HUDEP-2 (cell line): ENCODE measurements around the gene INSYN2A.

Source experiments
- DNase-seq, 76 experiments: peaks; one replicate each; lab custom pipeline; 2025; ENCODE audit not compliant: unreplicated experiment in 76 of 76; lab: John Stamatoyannopoulos, UW

INSYN2A gene

DNA sequence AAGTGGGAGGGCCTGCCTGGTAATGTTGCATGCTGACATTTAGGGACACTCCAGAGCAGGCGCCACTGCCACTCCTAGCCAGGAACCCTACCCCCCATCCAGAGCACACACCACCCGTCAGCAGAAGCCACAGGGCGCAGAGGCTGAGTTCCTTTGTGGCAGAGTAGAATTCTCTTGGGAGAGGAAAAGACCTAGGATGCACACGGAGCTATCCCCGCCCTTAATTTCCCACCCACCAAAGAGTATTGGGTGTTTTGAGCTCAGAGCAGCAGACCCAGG is 702 bp upstream of the INSYN2A start:
- DNase-seq, result no peak

DNA sequence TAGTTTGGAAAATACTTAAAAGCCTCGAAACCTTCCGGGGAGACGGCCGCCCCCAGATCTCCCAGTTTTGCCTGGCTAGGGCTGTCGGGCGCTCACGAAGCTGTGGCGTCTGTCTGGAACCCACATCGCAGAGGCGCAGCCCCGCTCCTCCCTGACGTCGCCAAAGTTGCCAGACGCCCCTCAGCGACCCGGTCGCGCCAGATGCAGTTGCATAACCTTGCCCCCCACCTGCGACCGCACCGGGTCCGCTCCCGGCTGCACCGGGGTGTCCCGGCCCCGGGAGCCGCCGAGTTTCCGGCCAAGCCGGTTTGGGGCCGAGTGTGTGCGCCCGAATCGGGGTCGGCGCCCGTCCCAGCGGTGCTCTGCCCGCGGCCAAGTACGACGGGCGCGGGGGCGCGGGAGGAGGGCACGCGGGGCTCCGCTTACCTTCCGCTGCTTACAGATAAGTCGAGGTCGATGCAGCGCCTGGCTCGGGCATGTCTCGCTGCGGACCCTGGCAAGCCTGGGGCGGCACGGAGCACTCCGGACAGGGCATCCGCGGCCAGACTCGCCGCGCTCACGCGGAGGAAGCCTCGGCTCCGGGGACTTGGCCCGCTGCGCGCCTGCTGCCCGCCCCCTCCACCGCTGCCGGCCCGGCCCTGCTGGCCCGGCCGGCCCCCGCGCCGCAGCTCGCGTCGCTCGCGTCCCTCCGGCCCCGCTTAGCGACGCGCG is 665 bp downstream of the INSYN2A start:
- no peak for DNase-seq

DNA sequence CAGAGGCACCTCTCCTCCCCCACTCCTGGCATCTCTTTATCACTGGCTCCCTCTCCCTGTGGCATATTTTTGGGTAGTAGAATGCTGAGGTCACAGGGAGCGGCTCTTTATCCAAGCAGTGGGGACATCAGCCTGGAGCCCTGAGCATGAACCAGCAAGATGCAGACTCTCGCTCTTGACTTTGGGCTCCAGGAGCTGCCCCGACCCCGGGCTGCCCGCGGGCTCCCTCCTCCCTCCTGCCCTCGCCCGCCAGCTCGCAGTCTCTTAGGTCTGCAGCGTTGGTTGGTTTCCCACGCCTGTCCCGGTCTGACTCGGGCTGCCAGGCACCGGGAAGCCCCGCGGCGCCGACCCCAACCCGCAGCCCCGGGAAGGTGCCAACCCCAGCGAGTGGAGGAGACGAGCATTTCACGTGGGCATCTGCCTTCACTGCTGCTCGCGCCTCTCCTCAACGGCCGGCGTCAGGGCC is 1.3 kb downstream of the INSYN2A start:
- no peak for DNase-seq

DNA sequence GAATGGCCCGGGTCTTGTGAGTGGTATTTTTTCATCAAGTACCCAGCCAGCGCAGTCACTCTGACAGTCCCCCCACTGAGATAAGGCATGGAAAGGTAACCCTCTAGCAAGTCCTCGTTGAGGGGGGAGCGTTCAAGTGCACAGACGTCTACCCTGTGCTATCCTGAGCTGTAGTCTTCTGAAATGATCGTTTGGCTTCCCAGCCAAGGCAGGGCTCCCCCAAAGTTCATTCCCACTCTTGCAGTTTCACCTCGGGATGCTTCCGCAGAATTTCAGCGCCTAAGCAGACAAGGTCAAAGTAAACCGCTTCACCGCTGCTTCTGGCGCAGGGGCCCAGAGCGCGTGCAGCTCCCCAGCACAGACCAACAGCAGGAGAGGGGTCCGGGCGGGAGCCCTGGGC is 1.8 kb downstream of the INSYN2A start:
- DNase-seq, result no peak

DNA sequence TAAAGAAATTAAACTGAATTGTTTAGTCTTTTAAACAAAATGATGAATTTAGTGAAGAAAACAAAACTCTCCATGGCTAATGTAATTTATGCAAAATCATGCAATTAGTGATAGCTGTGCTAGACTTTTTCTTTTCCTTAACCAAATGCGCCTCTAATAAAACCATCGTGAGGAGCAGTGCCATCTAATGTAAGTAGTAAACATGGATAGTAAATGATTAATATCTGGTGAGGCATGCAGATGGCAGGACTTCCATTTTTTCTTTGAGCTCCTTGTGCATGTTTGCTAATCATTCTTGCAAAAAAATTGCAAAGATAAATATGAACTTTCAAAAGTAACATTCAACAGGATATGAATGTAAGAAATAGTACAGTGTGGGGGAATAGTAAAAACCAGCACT is 2.3 kb downstream of the INSYN2A start:
- DNase-seq, result no peak

DNA sequence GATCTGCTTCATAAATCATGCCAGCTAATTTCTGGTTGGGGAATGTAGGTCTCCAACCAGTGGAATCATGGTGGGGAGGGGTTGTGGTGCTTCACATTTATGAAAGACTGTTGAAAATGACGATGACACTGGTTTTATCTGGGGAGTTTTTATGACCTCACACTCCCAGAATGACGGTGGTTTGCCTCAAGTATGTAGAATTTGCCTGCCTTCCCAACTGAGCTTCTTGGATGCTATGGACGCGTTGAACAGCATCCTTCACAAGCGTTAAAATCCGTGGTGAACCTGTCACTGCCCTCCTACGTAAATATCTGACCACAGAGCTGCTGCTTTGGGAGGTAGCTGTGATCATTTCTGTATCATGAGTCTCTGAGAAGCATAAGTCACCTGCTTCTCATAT is 3.3 kb downstream of the INSYN2A start:
- DNase-seq, result no peak

DNA sequence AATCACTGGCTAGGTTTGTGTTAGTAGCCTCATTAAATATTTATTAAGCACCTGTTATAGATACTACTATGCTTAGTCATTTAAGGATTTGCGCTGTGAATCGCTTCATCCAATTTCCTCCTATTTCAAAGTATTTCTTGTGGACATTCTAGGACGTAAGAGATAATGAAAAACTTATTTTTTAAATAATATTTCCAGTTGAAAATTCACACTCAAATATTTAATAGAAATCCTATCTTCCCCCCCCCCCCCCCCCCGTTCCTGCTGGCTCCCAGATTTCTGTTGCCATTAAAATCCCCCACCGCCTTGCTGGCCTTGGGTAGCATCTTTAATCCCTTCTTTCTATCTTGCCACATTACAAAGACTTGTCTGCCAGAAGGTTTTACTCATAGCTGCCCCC is 6.0 kb downstream of the INSYN2A start:
- DNase-seq, result no peak

DNA sequence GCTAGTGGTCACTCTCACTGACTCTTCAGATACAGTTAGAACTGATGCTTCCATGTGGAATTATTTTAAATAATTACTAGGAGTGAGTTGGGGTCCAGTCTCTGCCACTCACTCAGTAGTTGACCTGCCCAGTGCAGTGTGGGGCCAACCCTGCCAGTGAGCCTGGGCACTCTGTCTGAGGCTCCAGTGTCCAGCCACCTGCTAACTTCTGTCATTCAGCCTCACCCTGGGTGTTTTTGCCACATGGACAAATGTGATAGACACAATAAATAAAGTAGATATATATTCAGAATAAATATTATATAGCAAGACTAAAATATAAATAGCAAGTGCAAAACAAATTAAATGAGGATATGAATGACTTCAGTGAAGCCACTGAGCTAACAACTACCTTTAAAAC is 7.2 kb downstream of the INSYN2A start:
- no peak for DNase-seq

DNA sequence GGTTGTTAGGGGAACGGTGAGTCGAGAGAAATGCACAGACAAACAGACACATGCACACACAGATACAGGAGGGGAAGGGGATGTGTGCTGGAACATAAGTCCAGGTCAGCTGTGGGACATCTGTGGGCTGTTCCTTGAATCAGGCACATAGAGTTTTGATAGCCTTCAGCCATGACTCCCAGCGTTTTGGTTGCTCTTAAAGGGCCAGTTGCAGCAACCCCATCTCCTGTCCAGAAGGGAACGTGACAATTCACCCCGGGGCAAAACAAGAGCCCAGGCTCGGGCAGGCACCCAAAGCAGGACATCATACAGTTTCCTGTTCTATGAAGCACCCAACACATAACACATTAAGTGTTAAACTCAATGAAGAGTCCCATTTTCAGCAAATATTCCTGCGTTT is 9.6 kb downstream of the INSYN2A start:
- DNase-seq, result no peak

DNA sequence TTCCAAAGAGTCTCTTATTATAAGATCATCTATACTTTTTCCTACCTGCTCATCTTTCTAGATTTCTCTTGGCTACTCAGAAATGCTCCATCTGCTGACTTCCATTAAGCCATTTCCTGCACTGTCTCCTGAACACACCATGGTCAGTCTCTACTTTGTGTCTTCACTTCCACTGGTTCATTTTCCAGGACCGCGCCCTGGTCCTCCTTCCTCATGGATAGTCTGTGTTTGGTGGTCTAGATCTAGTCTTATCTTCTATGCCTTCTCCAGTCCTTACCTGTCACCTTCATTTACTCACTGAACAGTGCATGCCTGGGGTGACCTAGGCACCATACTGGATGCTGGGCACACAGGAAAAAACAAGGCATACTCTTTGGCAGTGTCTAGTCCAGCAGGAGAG is 11.8 kb downstream of the INSYN2A start:
- no peak for DNase-seq

DNA sequence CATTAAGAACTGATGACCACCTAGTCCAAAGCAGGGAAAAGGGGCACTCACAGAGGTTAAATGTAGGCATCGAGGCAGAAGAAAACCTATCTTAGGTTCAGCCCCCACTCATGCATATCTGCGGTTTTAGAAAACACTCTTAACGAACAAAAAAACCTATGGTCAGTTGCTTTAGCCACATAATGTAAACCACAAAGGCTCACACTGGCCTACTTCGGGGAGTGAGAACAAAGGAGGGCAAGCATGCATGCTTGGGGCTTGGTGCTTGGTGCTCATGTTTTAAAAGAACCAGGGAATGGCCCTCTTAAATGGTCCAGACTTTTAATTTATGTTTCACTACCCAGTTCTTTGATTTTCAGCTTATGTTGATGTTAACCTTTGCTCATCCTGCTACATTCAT is 14.2 kb downstream of the INSYN2A start:
- no peak for DNase-seq

DNA sequence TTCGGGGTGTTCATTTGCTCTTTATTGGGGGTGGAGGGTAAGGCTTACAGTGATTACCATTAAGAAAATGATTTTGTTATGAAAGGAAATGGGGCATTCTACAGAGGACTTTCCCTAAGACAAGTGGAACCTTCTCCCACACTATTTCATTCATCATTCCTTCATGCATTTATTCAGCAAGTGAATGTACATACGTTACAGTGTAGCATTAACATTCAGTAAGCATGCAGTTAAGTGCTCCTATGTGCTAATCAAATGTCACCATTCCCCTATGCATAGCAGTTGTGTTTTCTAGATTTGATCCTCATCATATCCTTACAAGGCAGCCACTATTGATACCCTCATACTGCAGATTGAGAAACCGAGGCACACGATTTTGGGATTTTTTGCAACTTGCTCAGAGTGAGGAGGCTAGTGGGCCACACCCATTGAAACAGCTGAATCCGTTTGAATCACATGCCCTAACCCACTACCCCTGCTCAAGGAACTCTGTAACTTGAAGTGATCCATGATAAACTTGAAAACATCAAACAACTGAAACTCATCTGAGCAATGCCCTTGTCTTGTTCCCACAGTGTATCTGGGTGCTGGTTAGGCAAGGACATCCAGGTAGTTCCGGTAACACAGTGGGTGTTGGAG is 16.7 kb downstream of the INSYN2A start:
- no peak for DNase-seq

DNA sequence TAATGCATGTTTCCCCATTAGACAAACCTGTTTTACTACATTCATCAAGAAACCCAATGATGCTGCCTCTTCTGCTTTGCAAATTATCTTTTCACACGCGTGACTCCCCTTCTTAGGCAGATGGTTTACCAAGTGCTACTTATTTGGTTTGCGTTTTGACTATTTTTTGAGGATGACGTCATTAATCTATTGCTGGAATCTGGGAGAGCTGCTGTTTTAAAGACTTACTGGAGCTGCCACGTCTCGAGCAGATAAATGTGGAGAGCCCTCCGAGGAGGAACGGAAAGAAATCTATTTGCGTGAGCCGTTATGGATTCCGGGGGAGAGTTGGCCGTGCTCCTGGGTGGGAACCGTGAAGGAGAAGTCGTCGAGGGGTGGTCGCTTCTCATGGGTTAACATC is 19.7 kb downstream of the INSYN2A start:
- DNase-seq, result no peak

DNA sequence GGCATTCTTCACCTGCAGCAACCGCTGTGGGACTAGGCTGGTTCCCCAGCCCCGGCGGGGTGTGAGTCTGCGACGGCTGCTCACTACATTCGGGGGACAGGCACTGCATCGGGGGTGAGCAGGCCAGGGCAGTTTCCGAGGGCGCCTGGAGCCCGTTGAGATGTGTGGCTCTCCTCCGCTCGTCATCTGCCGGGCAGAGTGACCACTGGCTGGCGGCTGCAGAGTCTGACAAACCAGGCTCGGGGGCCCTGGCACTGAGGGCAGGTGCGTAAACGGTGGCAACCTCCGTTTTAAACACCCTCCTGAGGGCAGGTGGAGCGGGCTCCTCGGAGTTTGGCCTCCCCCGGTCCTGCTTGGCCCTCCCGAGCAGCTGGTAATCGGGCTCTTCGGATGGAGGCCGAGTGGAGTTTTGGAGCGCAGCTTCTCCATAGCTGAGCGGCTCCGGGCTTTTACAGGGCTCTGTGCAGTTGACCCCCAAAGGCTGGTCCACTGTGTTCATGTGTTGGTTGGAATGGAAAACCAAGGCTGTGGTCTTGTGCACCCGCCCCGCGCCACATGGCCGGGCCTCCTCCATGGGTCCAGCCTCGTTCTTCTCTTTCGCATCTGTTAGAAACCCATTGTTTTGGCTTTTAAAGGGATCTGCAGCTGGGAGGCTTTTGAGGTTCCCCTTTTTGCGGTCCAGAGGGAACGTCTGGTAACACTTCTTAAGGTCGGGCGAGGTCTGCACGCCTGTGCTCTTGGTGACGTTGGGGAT is 20.9 kb downstream of the INSYN2A start:
- no peak for DNase-seq

DNA sequence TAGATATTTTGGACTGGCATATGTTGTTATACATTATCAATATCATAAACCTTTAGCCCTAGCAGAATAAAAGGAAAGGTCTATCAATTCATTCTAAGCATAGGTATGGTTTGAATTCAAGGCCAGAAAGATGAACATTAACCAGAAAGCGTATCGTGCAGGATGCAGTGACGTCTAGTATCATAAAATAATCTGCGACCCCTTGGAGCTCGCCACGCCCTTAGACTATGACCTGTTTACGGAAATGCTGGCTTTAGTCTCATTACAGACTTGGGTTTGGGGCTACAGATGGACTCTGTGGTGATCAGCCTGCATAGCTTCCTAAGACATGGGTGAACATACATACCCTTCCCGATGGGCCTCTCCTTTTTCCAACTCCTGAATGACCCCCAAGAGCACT is 21.5 kb downstream of the INSYN2A start:
- no peak for DNase-seq

DNA sequence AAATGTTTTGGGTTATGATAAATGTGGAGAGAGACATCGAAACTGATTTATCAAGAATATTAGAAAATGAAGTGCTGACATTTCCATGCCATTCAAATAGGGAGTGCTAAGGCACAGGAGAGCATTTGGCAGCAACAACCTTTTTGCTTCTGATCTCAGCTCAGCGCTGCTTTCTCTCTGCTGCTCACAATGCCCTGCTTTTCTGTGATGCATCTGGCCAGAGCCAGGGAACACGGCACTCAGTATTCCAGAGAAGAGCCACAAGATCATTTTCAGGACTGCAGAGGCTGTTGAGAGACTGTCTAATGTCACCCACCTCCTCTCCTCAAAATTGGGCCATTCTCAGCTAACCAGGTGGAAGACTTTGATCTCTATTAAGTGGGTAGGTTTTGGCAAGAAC is 28.1 kb downstream of the INSYN2A start:
- no peak for DNase-seq

DNA sequence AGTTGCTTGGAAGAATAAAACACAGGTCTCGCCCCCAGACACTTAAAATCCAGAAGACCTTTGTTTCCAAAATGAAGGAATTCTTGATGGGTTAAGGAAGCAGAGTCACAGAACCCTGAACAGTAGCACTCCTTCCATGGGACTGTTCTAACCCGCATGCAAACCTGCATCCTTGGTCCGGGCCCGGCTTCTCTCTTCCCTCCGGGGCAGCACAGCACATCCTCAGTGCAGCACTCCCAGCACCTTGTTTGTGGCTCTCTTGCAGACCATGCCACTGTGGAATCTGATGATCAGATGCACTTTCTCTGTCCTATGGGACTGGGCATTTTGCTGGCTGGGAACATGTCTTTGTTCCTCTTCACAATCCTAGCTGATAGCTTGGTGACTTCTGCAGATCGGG is 33.5 kb downstream of the INSYN2A start:
- DNase-seq, result no peak

DNA sequence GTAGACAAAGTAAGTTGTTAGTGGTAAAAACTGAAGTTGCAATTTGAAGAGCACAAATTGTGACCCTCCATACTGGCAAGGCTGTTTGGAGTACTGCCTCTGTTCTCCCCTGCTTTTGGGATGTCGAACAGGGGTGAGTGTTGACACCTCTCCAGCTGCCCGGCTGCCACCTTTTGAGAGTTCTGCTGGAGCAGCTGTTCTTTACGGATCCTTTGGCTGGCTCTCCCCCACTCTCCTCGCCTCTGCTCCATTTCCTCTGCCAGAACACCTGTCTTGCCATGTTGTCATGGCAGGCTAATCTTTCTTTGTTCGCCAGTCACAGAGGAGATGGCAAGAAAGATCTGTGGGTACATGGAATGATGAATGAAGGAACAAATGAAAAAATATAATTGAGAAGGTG is 34.9 kb downstream of the INSYN2A start:
- no peak for DNase-seq

DNA sequence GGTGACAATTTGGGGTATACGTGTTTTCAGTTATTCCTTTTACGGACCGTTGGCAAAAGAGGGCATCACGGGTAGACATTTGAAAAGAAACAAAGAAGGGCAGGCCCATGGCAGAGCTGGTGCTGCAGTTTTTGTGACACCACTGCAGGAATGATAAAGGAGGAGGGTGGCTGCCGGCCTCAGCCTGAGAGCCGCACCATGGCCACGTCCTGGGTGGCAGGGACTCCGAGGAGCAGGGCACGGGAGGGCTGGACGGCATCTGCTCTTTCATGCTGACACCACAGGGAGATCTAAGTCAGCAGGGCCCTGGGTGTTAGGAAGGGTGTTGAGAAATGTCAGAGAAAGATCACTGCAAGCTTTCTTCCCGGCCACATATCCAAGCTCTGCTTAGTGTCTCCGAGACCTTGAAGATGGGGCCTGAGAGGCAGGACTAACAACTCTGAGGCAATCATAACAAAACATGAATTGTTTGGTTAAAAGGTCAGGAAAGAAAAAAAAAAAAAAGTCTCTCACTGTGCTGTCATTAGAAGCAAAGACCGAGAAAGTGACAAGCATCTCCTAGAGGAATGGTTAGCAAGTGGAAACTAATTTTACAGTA is 36.6 kb downstream of the INSYN2A start:
- no peak for DNase-seq

DNA sequence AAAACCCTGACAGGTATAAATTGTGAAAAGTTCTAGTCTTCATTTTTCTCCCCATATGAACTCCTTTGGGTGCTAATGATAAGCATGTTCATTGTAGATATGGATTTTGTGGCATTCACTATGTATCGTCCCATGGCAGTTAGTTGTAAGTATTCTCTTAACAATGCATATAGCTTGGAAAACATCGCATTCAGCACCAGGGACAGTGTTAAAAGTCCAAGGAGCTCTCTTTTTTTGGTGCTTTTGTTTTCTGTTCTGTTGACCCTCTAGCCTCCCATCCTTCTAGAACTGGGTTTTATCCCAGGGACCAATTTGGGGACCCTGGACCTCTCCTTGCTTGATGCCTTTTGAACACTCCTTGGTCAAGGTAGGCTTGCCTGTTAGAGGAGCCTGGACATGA is 37.7 kb downstream of the INSYN2A start:
- DNase-seq, result no peak

DNA sequence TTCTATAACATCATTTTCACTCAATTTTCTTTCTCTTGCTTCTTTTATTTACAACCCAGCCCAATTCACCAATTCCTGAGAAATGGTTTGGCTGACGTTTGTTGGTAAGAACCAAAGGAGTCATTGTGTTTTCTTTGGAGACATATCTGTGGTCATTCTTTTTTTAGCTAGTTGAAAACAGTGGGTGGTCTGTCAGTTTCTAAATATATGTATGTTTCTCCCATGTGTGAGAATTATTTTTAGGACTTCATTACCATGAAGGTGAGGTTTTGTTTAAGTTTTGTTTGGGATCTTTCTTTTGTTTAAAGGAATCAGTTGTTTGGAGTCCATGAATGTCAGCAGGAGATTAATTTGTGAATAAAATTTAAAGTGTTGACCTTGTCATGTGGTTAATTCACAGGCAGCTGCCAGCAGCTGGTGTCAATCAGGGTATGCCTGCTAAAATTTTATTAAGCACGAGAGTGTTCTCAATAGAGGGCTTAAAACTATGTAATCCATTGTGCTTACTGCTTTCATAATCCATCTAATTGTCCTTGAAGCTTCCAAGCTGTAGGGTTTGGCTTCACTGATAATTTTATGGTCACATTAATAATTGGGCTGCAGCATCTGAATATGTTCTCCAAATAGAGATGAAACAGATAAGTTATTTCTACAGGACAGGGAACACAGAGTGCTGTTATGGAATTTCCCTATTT is 38.7 kb downstream of the INSYN2A start:
- no peak for DNase-seq
